ENCODE measurements around the gene FMOD.

Gene FMOD

GRCh38 chr1:203346769-203347102, 4.2 kb downstream of the FMOD start:
- no peak overlapping the region for H3K9ac ChIP-seq (ENCODE audit: low read depth, low read length)
- H3K36me3 ChIP-seq (ENCODE audit: insufficient read depth, low read length) = no peaks in the 10 kb centered on the region
- H3K4me1 ChIP-seq (ENCODE audit: insufficient read depth, low read length) = peaks cover 3% of the 10 kb centered on the region; the same call in 1 of the 2 replicates
- no peaks in the 10 kb centered on the region for H3K9me3 ChIP-seq (ENCODE audit: control insufficient read depth, insufficient read depth, low read length)

GRCh38 chr1:203346060-203346768, 4.7 kb downstream of the FMOD start:
- Histone ChIP-seq H3K4me1 (ENCODE audit: insufficient read depth, low read length) (no peaks in the 10 kb centered on the region), H3K9ac (ENCODE audit: low read depth, low read length) (no peak overlapping the region), H3K9me3 (ENCODE audit: control insufficient read depth, insufficient read depth, low read length) (no peaks in the 10 kb centered on the region)

DNA sequence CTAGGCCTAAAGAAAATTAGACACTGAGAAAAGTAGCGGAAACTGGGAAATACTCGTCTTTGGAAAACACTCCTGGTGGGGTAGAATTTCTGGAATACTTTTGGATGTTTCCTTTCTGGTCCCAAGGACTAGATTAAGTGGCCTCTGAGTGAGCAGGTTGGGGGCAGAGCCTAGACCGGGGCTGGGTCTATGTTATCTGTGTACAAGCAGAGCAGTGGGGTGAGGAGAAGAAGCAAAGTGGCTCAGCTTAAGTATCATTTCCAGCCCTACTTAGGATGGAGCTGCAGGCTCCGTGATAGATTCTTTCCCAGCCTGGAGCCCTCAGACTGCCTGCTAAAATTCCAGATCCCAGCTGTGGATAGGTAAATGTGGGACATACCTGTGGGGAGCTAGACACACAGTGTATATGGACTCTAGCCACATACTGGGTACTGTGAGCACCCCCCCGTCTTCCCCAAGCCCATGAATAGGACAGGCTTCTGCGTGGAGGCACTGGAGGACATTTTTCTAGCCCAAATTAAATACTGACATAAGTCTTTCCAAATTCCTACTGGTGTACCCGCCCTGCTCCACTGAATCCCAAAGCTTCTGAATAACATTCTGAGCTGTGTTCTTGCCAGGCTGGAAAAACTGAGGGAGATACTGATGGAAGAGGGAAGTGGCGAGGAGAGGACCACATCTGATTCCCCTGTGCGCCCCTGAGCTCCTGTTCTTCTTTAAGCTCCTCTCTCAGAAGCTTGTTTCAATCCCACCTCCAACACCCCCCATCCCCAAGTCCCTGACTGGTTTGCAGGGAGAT, 6.8 kb downstream of the FMOD start:
- H3K36me3 ChIP-seq (ENCODE audit: insufficient read depth, low read length) = no peaks in the 10 kb centered on the region
- no peaks in the 10 kb centered on the region for H3K4me1 ChIP-seq (ENCODE audit: insufficient read depth, low read length)
- H3K9ac ChIP-seq (ENCODE audit: low read depth, low read length) = no peak overlapping the region
- no peaks in the 10 kb centered on the region for H3K9me3 ChIP-seq (ENCODE audit: control insufficient read depth, insufficient read depth, low read length)

More at GRCh38 chr1:203346060-203346768, 4.7 kb downstream of the FMOD start:
- H3K36me3 ChIP-seq (ENCODE audit: insufficient read depth, low read length) = no peaks in the 10 kb centered on the region

- H3K4me1 ChIP-seq (ENCODE audit: insufficient read depth, low read length) = peaks cover 5% of the 10 kb centered on the region; the same call in 1 of the 2 replicates
- no peaks in the 10 kb centered on the region for H3K9me3 ChIP-seq (ENCODE audit: control insufficient read depth, insufficient read depth, low read length)
- no peak overlapping the region for H3K9ac ChIP-seq (ENCODE audit: low read depth, low read length)
- no peaks in the 10 kb centered on the region for H3K36me3 ChIP-seq (ENCODE audit: insufficient read depth, low read length)
Observed at GRCh38 chr1:203342192-203342940, 8.6 kb downstream of the FMOD start.

GRCh38 chr1:203340112-203340790, 10.7 kb downstream of the FMOD start:
- Histone ChIP-seq H3K9ac (ENCODE audit: low read depth, low read length) (no peak overlapping the region), H3K36me3 (ENCODE audit: insufficient read depth, low read length) (no peaks in the 10 kb centered on the region), H3K9me3 (ENCODE audit: control insufficient read depth, insufficient read depth, low read length) (no peaks in the 10 kb centered on the region), H3K4me1 (ENCODE audit: insufficient read depth, low read length) (peaks cover 5% of the 10 kb centered on the region; the same call in 1 of the 2 replicates)

- H3K9me3 ChIP-seq (ENCODE audit: control insufficient read depth, insufficient read depth, low read length) = no peaks in the 10 kb centered on the region
- H3K36me3 ChIP-seq (ENCODE audit: insufficient read depth, low read length) = no peaks in the 10 kb centered on the region
- no peak overlapping the region for H3K9ac ChIP-seq (ENCODE audit: low read depth, low read length)
- peaks cover 5% of the 10 kb centered on the region; the same call in 1 of the 2 replicates for H3K4me1 ChIP-seq (ENCODE audit: insufficient read depth, low read length)
Observed at GRCh38 chr1:203338335-203339036, 12.4 kb downstream of the FMOD start.

DNA sequence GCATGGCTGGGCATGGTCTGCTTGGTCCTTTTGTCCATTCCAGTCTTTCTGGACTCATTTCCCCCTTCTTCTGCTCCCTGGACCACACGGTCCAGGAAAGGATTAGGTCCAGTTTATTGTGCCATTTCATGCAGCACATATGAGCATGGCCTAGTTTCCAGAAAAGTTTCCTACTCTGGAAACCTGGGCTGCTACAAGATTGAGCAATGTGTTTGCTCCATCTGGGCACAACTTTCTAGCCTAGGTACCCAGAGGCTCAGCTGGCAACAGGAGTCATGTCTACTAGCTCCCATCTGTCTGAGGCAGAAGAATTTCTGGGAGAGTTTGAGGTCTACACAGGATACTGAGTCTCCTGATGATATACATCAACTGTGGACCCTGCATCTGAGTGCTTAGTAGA, 14.8 kb downstream of the FMOD start:
- H3K9ac ChIP-seq (ENCODE audit: low read depth, low read length) = no peak overlapping the region
- H3K36me3 ChIP-seq (ENCODE audit: insufficient read depth, low read length) = no peaks in the 10 kb centered on the region
- H3K9me3 ChIP-seq (ENCODE audit: control insufficient read depth, insufficient read depth, low read length) = no peaks in the 10 kb centered on the region
- H3K4me1 ChIP-seq (ENCODE audit: insufficient read depth, low read length) = peaks cover 5% of the 10 kb centered on the region; the same call in 1 of the 2 replicates

GRCh38 chr1:203335503-203335902, 15.4 kb downstream of the FMOD start:
- H3K36me3 ChIP-seq (ENCODE audit: insufficient read depth, low read length) = no peaks in the 10 kb centered on the region
- H3K9me3 ChIP-seq (ENCODE audit: control insufficient read depth, insufficient read depth, low read length) = no peaks in the 10 kb centered on the region
- peaks cover 5% of the 10 kb centered on the region; the same call in 1 of the 2 replicates for H3K4me1 ChIP-seq (ENCODE audit: insufficient read depth, low read length)

DNA sequence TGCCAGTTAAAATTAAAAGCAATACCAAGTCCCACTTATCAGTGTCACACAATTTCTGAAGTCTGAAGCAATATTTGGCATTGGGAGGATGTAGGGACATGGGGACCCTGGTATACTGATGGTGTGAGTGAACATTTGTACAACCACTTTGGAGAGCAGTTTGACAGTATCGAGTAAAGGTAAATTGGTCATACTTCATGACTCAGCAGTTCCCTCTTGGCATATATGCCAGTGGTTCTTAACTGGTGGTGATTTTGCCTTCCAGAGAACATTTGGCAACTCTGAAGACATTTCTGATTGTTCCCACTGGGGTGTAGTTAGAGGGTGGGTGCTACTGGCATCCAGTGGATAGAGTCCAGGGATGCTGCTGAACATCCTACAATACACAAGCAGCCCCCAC, 19.7 kb downstream of the FMOD start:
- Histone ChIP-seq H3K9me3 (ENCODE audit: control insufficient read depth, insufficient read depth, low read length) (no peaks in the 10 kb centered on the region), H3K36me3 (ENCODE audit: insufficient read depth, low read length) (no peaks in the 10 kb centered on the region), H3K9ac (ENCODE audit: low read depth, low read length) (no peak overlapping the region), H3K4me1 (ENCODE audit: insufficient read depth, low read length) (peaks cover 10% of the 10 kb centered on the region; the same call in 1 of the 2 replicates)

More at GRCh38 chr1:203335503-203335902, 15.4 kb downstream of the FMOD start:
- no peak overlapping the region for H3K9ac ChIP-seq (ENCODE audit: low read depth, low read length)

DNA sequence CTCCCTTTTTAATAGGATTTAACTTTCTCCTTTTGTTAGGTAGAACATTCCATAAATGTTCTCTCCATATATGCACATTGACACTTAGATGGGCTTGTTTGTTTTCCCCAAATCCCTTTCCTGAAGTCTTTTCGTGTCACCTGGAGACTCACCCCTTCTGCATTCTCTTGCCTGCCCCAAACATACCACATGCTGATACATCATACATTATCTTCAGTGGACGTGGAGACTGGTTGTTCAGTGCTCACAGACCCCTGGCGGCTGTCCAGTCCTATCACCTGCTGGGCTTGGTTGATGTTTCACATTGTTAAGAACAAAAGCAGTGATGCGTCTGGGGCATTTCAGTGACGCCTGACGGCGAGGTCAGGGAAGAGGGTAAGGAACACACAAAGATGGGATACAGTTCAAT, 22.2 kb downstream of the FMOD start:
- H3K4me1 ChIP-seq (ENCODE audit: insufficient read depth, low read length) = peaks cover 28% of the 10 kb centered on the region
- H3K9ac ChIP-seq (ENCODE audit: low read depth, low read length) = no peak overlapping the region
- H3K36me3 ChIP-seq (ENCODE audit: insufficient read depth, low read length) = no peaks in the 10 kb centered on the region
- no peaks in the 10 kb centered on the region for H3K9me3 ChIP-seq (ENCODE audit: control insufficient read depth, insufficient read depth, low read length)

- H3K4me1 ChIP-seq (ENCODE audit: insufficient read depth, low read length) = peaks cover 28% of the 10 kb centered on the region
- peak overlapping the region; percentile 50 for H3K9ac ChIP-seq (ENCODE audit: low read depth, low read length)
- no peaks in the 10 kb centered on the region for H3K36me3 ChIP-seq (ENCODE audit: insufficient read depth, low read length)
- H3K9me3 ChIP-seq (ENCODE audit: control insufficient read depth, insufficient read depth, low read length) = no peaks in the 10 kb centered on the region
Observed at GRCh38 chr1:203327684-203328457, 23.1 kb downstream of the FMOD start.

DNA sequence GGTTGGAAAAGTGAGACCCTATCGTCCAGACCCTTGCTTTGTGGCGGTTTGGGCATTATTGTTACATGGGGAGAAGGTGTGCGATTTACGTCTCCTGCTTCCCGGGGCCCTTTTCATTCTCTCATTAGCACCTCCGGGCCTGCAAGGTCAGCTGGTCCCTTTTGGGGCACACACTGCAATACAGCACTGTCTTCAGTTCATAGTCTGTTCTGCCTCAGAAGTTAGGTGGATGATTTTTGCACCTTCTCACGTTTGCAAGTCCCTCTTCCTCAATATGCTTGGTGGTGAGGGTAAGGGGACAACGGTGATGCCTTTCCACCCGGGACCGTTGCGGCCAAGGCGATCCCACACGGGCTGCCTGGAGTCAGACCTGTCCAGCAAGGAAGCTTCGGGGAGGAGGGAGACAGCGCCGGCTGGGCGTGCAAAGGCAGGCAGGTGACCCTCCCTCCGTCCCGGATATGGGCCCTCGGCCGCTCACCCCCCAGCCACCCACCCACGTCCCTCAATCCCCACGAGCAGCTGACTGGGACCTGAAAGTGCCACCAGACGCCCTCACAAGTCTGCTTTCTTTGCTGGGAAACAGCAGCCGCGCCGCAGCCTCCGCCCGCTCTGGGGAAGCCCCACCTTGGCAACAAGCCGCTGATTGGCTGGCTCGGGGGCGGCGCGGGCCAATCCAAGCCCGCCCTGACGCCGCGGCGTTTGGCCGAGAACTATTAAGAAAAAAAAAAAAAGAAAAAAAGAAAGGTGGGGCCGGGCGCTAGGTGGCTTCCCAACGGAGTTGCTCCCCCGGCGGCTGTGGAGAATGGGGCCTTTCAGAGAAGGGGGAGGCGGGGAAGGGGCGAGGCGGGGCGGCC, 23.9 kb downstream of the FMOD start:
- no peaks in the 10 kb centered on the region for H3K36me3 ChIP-seq (ENCODE audit: insufficient read depth, low read length)
- no peaks in the 10 kb centered on the region for H3K9me3 ChIP-seq (ENCODE audit: control insufficient read depth, insufficient read depth, low read length)
- peak overlapping the region; percentile 50 for H3K9ac ChIP-seq (ENCODE audit: low read depth, low read length)
- H3K4me1 ChIP-seq (ENCODE audit: insufficient read depth, low read length) = peaks cover 28% of the 10 kb centered on the region

Measured in ES-I3 (cell line).